Activated CD4-positive, alpha-beta T cell treated with anti-CD3 and anti-CD28 coated beads for 36 hours (primary cell): ENCODE measurements around the gene IL4R. TPM values are rescaled to one million over a fixed set of nuclear protein-coding genes. Genes with fewer than 3 reads are reported as not detected.
A peak's percentile ranks its signal among the peaks of the same experiment; 100 is the strongest.
"Not testable (repeated sequence)": the region's sequence is repeated elsewhere in the genome, so short reads cannot be mapped to it uniquely, and the experiment has no call there.

ENCODE experiments used
- ATAC-seq: fragments of 200-7000 bp; cut with Tn5 transposase; one replicate; pipeline ENCODE4 v1.10.0; 2021; ENCODE audit warnings: mild to moderate bottlenecking, moderate library complexity
- CTCF ChIA-PET: fragments of 350-600 bp; sonication (Branson Sonifier 250); formaldehyde crosslinking; loops from one replicate; lab custom pipeline; 2021; ENCODE audit warnings: antibody characterized with exemption; lab: Charles Lee
- POLR2A ChIA-PET: fragments of 350-600 bp; sonication (Branson Sonifier 250); formaldehyde crosslinking; loops from one replicate; lab custom pipeline; 2021; ENCODE audit warnings: antibody characterized with exemption, inconsistent platforms; lab: Charles Lee
- DNase-seq: peaks from one replicate; pipeline ENCODE4 v3.0.0-alpha.2; 2020
- H3K27ac Mint-ChIP-seq: one replicate; pipeline ENCODE4 v1.8.0; 2021; ENCODE audit warnings: mixed read lengths
- H3K27me3 Mint-ChIP-seq: one replicate; pipeline ENCODE4 v1.8.0; 2021; ENCODE audit warnings: mixed read lengths
- H3K36me3 Mint-ChIP-seq: one replicate; pipeline ENCODE4 v1.8.0; 2021; ENCODE audit warnings: low read depth, mixed read lengths
- H3K4me1 Mint-ChIP-seq: one replicate; pipeline ENCODE4 v1.8.0; 2021; ENCODE audit warnings: mixed read lengths
- H3K4me3 Mint-ChIP-seq: one replicate; pipeline ENCODE4 v1.8.0; 2021; ENCODE audit warnings: mild to moderate bottlenecking, moderate library complexity, mixed read lengths
- H3K9me3 Mint-ChIP-seq: one replicate; pipeline ENCODE4 v1.8.0; 2021; ENCODE audit warnings: low read depth, mixed read lengths
- intact Hi-C, 2 experiments: fragments of 100-400 bp; cut with DNase I in 1 of 2; cut with micrococcal nuclease in 1 of 2; formaldehyde crosslinking; loops; one replicate each; pipeline versions ENCODE4 v1.14.2 to v1.15.1; 2022 to 2024; cut with DNase I, micrococcal nuclease
- total RNA-seq, 2 experiments: library from RNA; stranded (reverse); gene quantifications; one replicate each; pipeline ENCODE4 v1.2.3, GENCODE V29; 2021

Gene IL4R
- total RNA-seq, 2 experiments from 2014 or later: 185 to 229 TPM

- H3K4me1 Mint-ChIP-seq: peaks cover 72% of the 10 kb centered on the region
- intact Hi-C loops: no loop called here
- H3K27me3 Mint-ChIP-seq: peaks cover 3% of the 10 kb centered on the region
- DNase-seq (no peak), ATAC-seq (no peak)
- H3K4me3 Mint-ChIP-seq: no peak overlapping the region
- ChIA-PET CTCF (no interaction called here), POLR2A (interaction anchor here (0.8 to 3.1 kb wide), 2 partner anchors 22 to 30 kb away, joined by 3 to 13 read pairs; no protein-coding TSS in a partner anchor)
- H3K27ac Mint-ChIP-seq: peak overlapping the region; percentile 24
- peaks cover 6% of the 10 kb centered on the region for H3K9me3 Mint-ChIP-seq
- peaks cover 9% of the 10 kb centered on the region for H3K36me3 Mint-ChIP-seq
Measured at GRCh38 chr16:27287887-27288286, 25.9 kb upstream of the IL4R start.

GRCh38 chr16:27288313-27288712 lies 25.5 kb upstream of the IL4R start:
- H3K36me3 Mint-ChIP-seq, CTCF ChIA-PET, H3K9me3 Mint-ChIP-seq, DNase-seq, H3K27me3 Mint-ChIP-seq, ATAC-seq, POLR2A ChIA-PET, H3K27ac Mint-ChIP-seq, H3K4me3 Mint-ChIP-seq, intact Hi-C loops: not testable (repeated sequence)
- H3K4me1 Mint-ChIP-seq: peaks cover 68% of the 10 kb centered on the region

DNA sequence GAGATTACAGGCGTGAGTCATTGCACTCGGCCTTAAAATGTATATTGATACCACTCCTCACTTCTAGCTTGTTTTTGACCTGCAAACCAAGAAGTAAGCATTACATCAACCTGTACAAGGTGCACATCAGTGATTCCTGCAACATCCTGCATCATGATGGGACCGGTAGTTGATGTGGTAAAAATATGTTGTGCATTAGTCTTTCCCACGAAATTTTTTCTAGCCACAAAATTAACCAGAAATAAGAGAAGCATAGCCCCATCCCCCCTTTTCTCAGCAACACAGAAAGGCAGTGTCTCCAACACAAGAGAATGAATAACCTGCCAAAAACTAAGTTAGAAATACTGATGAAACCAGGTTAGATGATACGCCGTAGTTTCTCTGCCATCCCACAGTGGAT lies 24.1 kb upstream of the IL4R start:
- Mint-ChIP-seq H3K9me3 (peaks cover 6% of the 10 kb centered on the region), H3K36me3 (peaks cover 9% of the 10 kb centered on the region), H3K4me3 (no peak overlapping the region), H3K27me3 (peaks cover 3% of the 10 kb centered on the region), H3K27ac (peak overlapping the region; percentile 76), H3K4me1 (peaks cover 56% of the 10 kb centered on the region)
- POLR2A ChIA-PET: interaction anchor here (0.5 to 1.5 kb wide), 8 partner anchors 15 to 882 kb away, joined by 3 to 6 read pairs (median 3); partner anchors contain the start of gene NSMCE1
- intact Hi-C loops: no loop called here
- ATAC-seq: peak; percentile 30
- DNase-seq: no peak
- CTCF ChIA-PET: interaction anchor here (0.6 to 1.0 kb wide), 3 partner anchors 55 to 61 kb away, joined by 3 to 4 read pairs (median 3); no protein-coding TSS in a partner anchor

GRCh38 chr16:27290562-27290961 lies 23.2 kb upstream of the IL4R start:
- CTCF ChIA-PET: interaction anchor here (0.7 to 1.0 kb wide), 4 partner anchors 9 to 56 kb away, joined by 3 to 4 read pairs (median 3); no protein-coding TSS in a partner anchor
- POLR2A ChIA-PET: interaction anchor here (0.5 to 1.5 kb wide), 3 partner anchors 24 to 36 kb away, joined by 3 to 5 read pairs (median 4); no protein-coding TSS in a partner anchor
- ATAC-seq (peak; percentile 55), DNase-seq (no peak)
- H3K9me3 Mint-ChIP-seq: peaks cover 6% of the 10 kb centered on the region
- H3K27me3 Mint-ChIP-seq: peaks cover 3% of the 10 kb centered on the region
- H3K27ac Mint-ChIP-seq: peak overlapping the region; percentile 76
- no peak overlapping the region for H3K4me3 Mint-ChIP-seq
- peaks cover 47% of the 10 kb centered on the region for H3K4me1 Mint-ChIP-seq
- H3K36me3 Mint-ChIP-seq: peaks cover 7% of the 10 kb centered on the region
- intact Hi-C loops: no loop called here

GRCh38 chr16:27291106-27291505 lies 22.7 kb upstream of the IL4R start:
- intact Hi-C loops: no loop called here
- H3K4me3 Mint-ChIP-seq: no peak overlapping the region
- DNase-seq (no peak), ATAC-seq (no peak)
- POLR2A ChIA-PET: interaction anchor here (0.5 to 1.0 kb wide), 2 partner anchors 24 to 37 kb away, joined by 3 to 5 read pairs; no protein-coding TSS in a partner anchor
- peaks cover 6% of the 10 kb centered on the region for H3K9me3 Mint-ChIP-seq
- H3K27ac Mint-ChIP-seq: no peak overlapping the region
- peaks cover 46% of the 10 kb centered on the region for H3K4me1 Mint-ChIP-seq
- H3K27me3 Mint-ChIP-seq: peaks cover 3% of the 10 kb centered on the region
- CTCF ChIA-PET: interaction anchor here (0.8 to 1.0 kb wide), 2 partner anchors 10 to 13 kb away, joined by 3 read pairs; no protein-coding TSS in a partner anchor
- H3K36me3 Mint-ChIP-seq: peaks cover 7% of the 10 kb centered on the region

DNA sequence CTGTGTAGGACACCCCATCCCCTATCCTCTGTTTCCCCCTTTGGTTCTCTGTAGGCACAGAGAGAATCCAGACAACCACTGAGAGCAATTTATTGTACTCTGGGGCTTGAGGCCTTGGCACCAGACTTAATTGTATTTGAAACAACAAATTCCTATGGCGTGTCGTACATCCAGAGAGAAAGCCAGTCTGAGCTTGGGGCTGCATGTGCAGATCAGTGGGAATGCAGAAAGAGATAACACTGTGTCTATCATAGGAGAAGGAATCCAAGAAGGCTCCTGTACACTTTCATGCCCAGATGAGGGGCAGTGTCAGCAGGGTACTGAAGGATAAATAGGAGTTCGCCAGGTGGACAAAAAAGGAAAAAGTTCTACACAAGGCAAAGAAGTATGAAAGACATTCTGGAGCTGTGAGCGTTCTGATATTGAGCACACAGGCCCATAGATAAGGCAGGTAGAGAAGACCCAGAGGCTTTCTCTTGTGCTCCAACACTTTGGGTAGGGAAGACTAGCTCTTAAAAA lies 22.0 kb upstream of the IL4R start:
- no peak overlapping the region for H3K27ac Mint-ChIP-seq
- H3K9me3 Mint-ChIP-seq: peaks cover 6% of the 10 kb centered on the region
- peaks cover 7% of the 10 kb centered on the region for H3K36me3 Mint-ChIP-seq
- CTCF ChIA-PET: interaction anchor here (0.6 to 2.3 kb wide), 5 partner anchors 17 to 1280 kb away, joined by 3 to 6 read pairs (median 4); no protein-coding TSS in a partner anchor
- H3K4me1 Mint-ChIP-seq: peaks cover 44% of the 10 kb centered on the region
- no peak for DNase-seq
- no peak for ATAC-seq
- intact Hi-C loops: no loop called here
- peaks cover 3% of the 10 kb centered on the region for H3K27me3 Mint-ChIP-seq
- POLR2A ChIA-PET: no interaction called here
- no peak overlapping the region for H3K4me3 Mint-ChIP-seq

GRCh38 chr16:27293343-27293742 lies 20.4 kb upstream of the IL4R start:
- Mint-ChIP-seq H3K36me3 (no peaks in the 10 kb centered on the region), H3K4me1 (peaks cover 39% of the 10 kb centered on the region), H3K4me3 (no peak overlapping the region), H3K27me3 (peaks cover 3% of the 10 kb centered on the region), H3K27ac (no peak overlapping the region), H3K9me3 (no peaks in the 10 kb centered on the region)
- intact Hi-C loops: no loop called here
- no peak for DNase-seq
- no peak for ATAC-seq
- CTCF ChIA-PET: interaction anchor here (2.3 kb wide), 1 partner anchor 24 kb away, joined by 6 read pairs; no protein-coding TSS in a partner anchor
- POLR2A ChIA-PET: interaction anchor here (0.7 to 1.4 kb wide), 2 partner anchors 19 to 45 kb away, joined by 3 read pairs; no protein-coding TSS in a partner anchor

DNA sequence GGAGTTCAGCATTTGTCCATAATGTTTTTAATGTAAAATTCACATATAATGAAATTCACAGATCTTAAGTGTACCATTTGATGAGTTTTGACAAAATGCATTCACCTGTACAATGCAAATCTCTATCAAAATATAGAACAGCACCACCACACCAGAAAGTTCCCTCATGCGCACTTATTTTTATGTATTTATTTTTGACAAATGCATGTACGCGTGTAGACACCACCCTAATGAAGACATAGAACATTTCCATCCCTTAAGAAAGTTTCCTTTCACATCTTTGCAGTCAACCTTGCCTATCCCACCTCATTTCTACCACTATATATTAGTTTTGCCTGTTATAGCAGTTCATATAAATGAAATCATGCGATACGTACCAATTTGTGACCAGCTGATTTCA lies 15.6 kb upstream of the IL4R start:
- intact Hi-C loops: no loop called here
- Mint-ChIP-seq H3K36me3 (no peaks in the 10 kb centered on the region), H3K9me3 (no peaks in the 10 kb centered on the region), H3K4me1 (peaks cover 10% of the 10 kb centered on the region), H3K4me3 (no peak overlapping the region), H3K27ac (no peak overlapping the region), H3K27me3 (no peaks in the 10 kb centered on the region)
- ATAC-seq: no peak
- ChIA-PET CTCF (interaction anchor here (0.7 to 1.5 kb wide), 3 partner anchors 14 to 70 kb away, joined by 3 to 7 read pairs (median 4); no protein-coding TSS in a partner anchor), POLR2A (no interaction called here)
- no peak for DNase-seq

- no peak overlapping the region for H3K4me3 Mint-ChIP-seq
- ChIA-PET CTCF (interaction anchor here (1.2 to 2.1 kb wide), 2 partner anchors 16 to 67 kb away, joined by 3 to 7 read pairs; no protein-coding TSS in a partner anchor), POLR2A (no interaction called here)
- no peaks in the 10 kb centered on the region for H3K27me3 Mint-ChIP-seq
- peaks cover 6% of the 10 kb centered on the region for H3K9me3 Mint-ChIP-seq
- intact Hi-C loops: no loop called here
- no peaks in the 10 kb centered on the region for H3K36me3 Mint-ChIP-seq
- DNase-seq (no peak), ATAC-seq (no peak)
- no peak overlapping the region for H3K27ac Mint-ChIP-seq
- peaks cover 3% of the 10 kb centered on the region for H3K4me1 Mint-ChIP-seq
Measured at GRCh38 chr16:27301236-27301861, 12.4 kb upstream of the IL4R start.

DNA sequence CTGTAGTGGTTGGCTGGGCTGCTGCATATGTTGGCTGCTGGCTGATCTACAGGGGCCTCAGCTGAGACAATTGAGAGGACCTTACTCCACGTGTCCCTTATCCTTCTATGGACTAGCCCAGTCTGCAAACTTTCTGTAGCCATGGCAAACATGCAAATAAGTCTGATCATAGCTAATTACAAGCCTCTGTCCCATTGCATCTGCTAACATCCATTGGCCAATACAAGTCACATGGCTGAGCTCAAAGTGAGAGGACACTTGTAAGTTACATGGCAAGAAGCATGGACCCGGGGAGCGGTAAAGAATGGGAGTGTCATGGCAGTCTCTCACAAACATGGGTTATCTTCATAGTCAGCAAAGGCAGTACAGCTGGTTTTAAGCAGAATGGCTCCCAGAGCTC lies 11.6 kb upstream of the IL4R start:
- no peak for ATAC-seq
- no peak overlapping the region for H3K4me3 Mint-ChIP-seq

More for the DNA sequence above, 11.6 kb upstream of the IL4R start:
- Mint-ChIP-seq H3K36me3 (no peaks in the 10 kb centered on the region), H3K4me1 (no peaks in the 10 kb centered on the region), H3K27ac (no peak overlapping the region), H3K9me3 (peaks cover 10% of the 10 kb centered on the region), H3K27me3 (no peaks in the 10 kb centered on the region)
- CTCF ChIA-PET: interaction anchor here (0.6 to 2.1 kb wide), 4 partner anchors 15 to 1327 kb away, joined by 3 to 7 read pairs (median 3); no protein-coding TSS in a partner anchor
- DNase-seq: no peak
- intact Hi-C loops: no loop called here
- POLR2A ChIA-PET: interaction anchor here (0.6 kb wide), 1 partner anchor 121 kb away, joined by 3 read pairs; no protein-coding TSS in a partner anchor
